Stimulated activated CD4-positive, alpha-beta T cell treated with anti-CD3 and anti-CD28 coated beads, Interleukin-15, amount 100 ng/mL, for 24 hours (primary cell): Measurements from ENCODE around the gene ALPK3.
"Not testable (repeated sequence)": the region's sequence is repeated elsewhere in the genome, so short reads cannot be mapped to it uniquely, and the experiment has no call there.

ENCODE experiments used
- DNase-seq: peaks from one replicate; pipeline ENCODE4 v3.0.0-alpha.2; 2020

Gene ALPK3

GRCh38 chr15:84876269-84876668 is 59.1 kb downstream of the ALPK3 start:
- DNase-seq: no peak

GRCh38 chr15:84877701-84878100 is 60.5 kb downstream of the ALPK3 start:
- not testable (repeated sequence) for DNase-seq

- DNase-seq: peak; percentile 77
These were observed 61.3 kb downstream of the ALPK3 start for GRCh38 chr15:84878504-84878903.

GRCh38 chr15:84879088-84879780 is 62.1 kb downstream of the ALPK3 start:
- DNase-seq: no peak

- no peak for DNase-seq
These were observed 62.9 kb downstream of the ALPK3 start for GRCh38 chr15:84880007-84880406.

- DNase-seq: no peak
These were observed 63.8 kb downstream of the ALPK3 start for GRCh38 chr15:84880822-84881519.

GRCh38 chr15:84881520-84881830 is 64.3 kb downstream of the ALPK3 start:
- DNase-seq: no peak

GRCh38 chr15:84883466-84883865 is 66.3 kb downstream of the ALPK3 start:
- no peak for DNase-seq

- DNase-seq: no peak
These were observed 67.0 kb downstream of the ALPK3 start, which contains the start of gene SLC28A1 for GRCh38 chr15:84883916-84884781. TSS of gene SLC28A1 (plus strand) at chr15:84884662. CDS start at chr15:84887761, 3,099 bp downstream.

GRCh38 chr15:84885801-84886200 is 68.6 kb downstream of the ALPK3 start:
- no peak for DNase-seq

- no peak for DNase-seq
These were observed 69.2 kb downstream of the ALPK3 start for GRCh38 chr15:84886211-84886983.

- DNase-seq: no peak
These were observed 69.8 kb downstream of the ALPK3 start for GRCh38 chr15:84886984-84887299.

GRCh38 chr15:84887938-84888337 is 70.8 kb downstream of the ALPK3 start:
- DNase-seq: no peak

- DNase-seq: no peak
These were observed 71.5 kb downstream of the ALPK3 start for GRCh38 chr15:84888639-84889038.

- no peak for DNase-seq
These were observed 72.3 kb downstream of the ALPK3 start for GRCh38 chr15:84889313-84889990.

GRCh38 chr15:84889991-84890669 is 73.0 kb downstream of the ALPK3 start:
- DNase-seq: no peak

GRCh38 chr15:84890670-84891162 is 73.6 kb downstream of the ALPK3 start:
- no peak for DNase-seq

GRCh38 chr15:84891339-84891738 is 74.2 kb downstream of the ALPK3 start:
- DNase-seq: no peak

GRCh38 chr15:84892786-84893307 is 75.7 kb downstream of the ALPK3 start:
- no peak for DNase-seq

GRCh38 chr15:84893607-84894006 is 76.5 kb downstream of the ALPK3 start:
- DNase-seq: no peak

- no peak for DNase-seq
These were observed 77.7 kb downstream of the ALPK3 start for GRCh38 chr15:84894736-84895425.
